Lung (tissue), 12 donors: ENCODE measurements around the gene SLC6A20. TPM values are rescaled to one million over a fixed set of nuclear protein-coding genes. Genes with fewer than 3 reads are reported as not detected.

ENCODE experiments used
- ATAC-seq: fragments of 200-7000 bp; cut with Tn5 transposase; one replicate; pipeline ENCODE4 v1.9.1; 2020; ENCODE audit warnings: moderate number of reproducible peaks; ENCODE audit not compliant: insufficient read depth, low FRiP score
- DNase-seq, 3 donors: peaks; one replicate each; pipeline ENCODE4 v3.0.0-alpha.2; 2013 to 2017
- H3K27ac ChIP-seq, 2 donors: one replicate each; pipeline ENCODE4 v1.5.1; 2013; ENCODE audit warnings: mild to moderate bottlenecking in 2 of 2, moderate library complexity in 2 of 2, control low read depth in 1 of 2, inconsistent platforms in 1 of 2, low read depth in 1 of 2, low read length in 1 of 2
- H3K27me3 ChIP-seq, 3 donors: one replicate each; pipeline ENCODE4 v1.5.1; 2013; ENCODE audit warnings: low read length in 2 of 3; ENCODE audit not compliant: control insufficient read depth in 3 of 3, insufficient read depth in 3 of 3
- H3K36me3 ChIP-seq, 4 donors: one replicate each; pipeline ENCODE4 v1.5.1; 2013; ENCODE audit warnings: low read length in 4 of 4, mild to moderate bottlenecking in 1 of 4, moderate library complexity in 1 of 4; ENCODE audit not compliant: control insufficient read depth in 4 of 4, insufficient read depth in 4 of 4
- H3K4me1 ChIP-seq, 5 donors: one replicate each; pipeline ENCODE4 v1.5.1; 2013; ENCODE audit warnings: low read length in 5 of 5, mild to moderate bottlenecking in 2 of 5, moderate library complexity in 1 of 5; ENCODE audit not compliant: control insufficient read depth in 5 of 5, insufficient read depth in 5 of 5
- H3K4me3 ChIP-seq: one replicate; pipeline ENCODE4 v1.5.1; 2013; ENCODE audit warnings: mild to moderate bottlenecking, control low read depth, moderate library complexity
- H3K9ac ChIP-seq, 2 donors: one replicate each; pipeline ENCODE4 v1.5.1; 2013; ENCODE audit warnings: low read length in 2 of 2, control low read depth in 1 of 2; ENCODE audit not compliant: insufficient read depth in 1 of 2
- H3K9me3 ChIP-seq, 4 donors: one replicate each; pipeline ENCODE4 v1.5.1; 2013; ENCODE audit warnings: low read length in 3 of 4, mild to moderate bottlenecking in 1 of 4, moderate library complexity in 1 of 4; ENCODE audit not compliant: control insufficient read depth in 4 of 4, insufficient read depth in 3 of 4
- CTCF ChIP-seq: IDR thresholded peaks from 2 replicates; pipeline ENCODE4 v1.5.1; 2012; ENCODE audit warnings: mild to moderate bottlenecking; ENCODE audit errors: control extremely low read depth, extremely low read depth
- WGBS, 2 donors: extraction: QIAGEN DNeasy Blood & Tissue Kit; methylation state at CpG; one replicate each; pipeline ENCODE4 v1.1.7; 2013; 5-methylcytosine and 5-hydroxymethylcytosine counted together
- polyA plus RNA-seq, 2 donors: library from polyadenylated mRNA; stranded (reverse); fragments of 200-250 nt; gene quantifications; one replicate each; pipeline ENCODE4 v1.2.1, GENCODE V29; 2013
- total RNA-seq, 2 donors: library from RNA; depleted of rRNA in 1 of 2; stranded (reverse); fragments of >200 nt in 1 of 2; gene quantifications; one replicate each; pipeline ENCODE4 v1.2.1, GENCODE V29; 2014 to 2021
- donor health status: control.
- donor health status: control.
- donor health status: Bipolar disorder and iron deficiency.
- donor health status: healthy.
- donor health status: DM: yes; HTN: yes; CAD: no.

The SLC6A20 gene
- total and polyA plus RNA-seq, 4 donors = 0.28 to 10.2 (median 1.8) TPM

GRCh38 chr3:45730409-45731154 is 65.8 kb downstream of the SLC6A20 start:
- no peak overlapping the region for H3K9ac ChIP-seq
- H3K4me3 ChIP-seq = no peak overlapping the region
- H3K27ac ChIP-seq = no peak overlapping the region
- peaks cover 11 to 22% (median 17%) of the 10 kb centered on the region in 4 donors for H3K36me3 ChIP-seq
- no peaks in the 10 kb centered on the region for H3K4me1 ChIP-seq
- no peak for TF ChIP-seq CTCF
- DNase-seq (no peak), ATAC-seq (no peak)
- WGBS, 2 donors = 93 to 94% methylated on average over 4 of the region's 4 CpGs
- H3K27me3 ChIP-seq = no peaks in the 10 kb centered on the region
- no peaks in the 10 kb centered on the region for H3K9me3 ChIP-seq

- ATAC-seq (no peak), DNase-seq (no peak)
- Histone ChIP-seq H3K4me3 (no peak overlapping the region), H3K27me3 (no peaks in the 10 kb centered on the region), H3K4me1 (no peaks in the 10 kb centered on the region), H3K27ac (no peak overlapping the region), H3K36me3 (peaks cover 9 to 22% (median 15%) of the 10 kb centered on the region in 4 donors), H3K9ac (no peak overlapping the region), H3K9me3 (no peaks in the 10 kb centered on the region)
- WGBS, 2 donors = 74 to 99% methylated on average over 2 of the region's 2 CpGs
- no peak for TF ChIP-seq CTCF
These were observed 66.7 kb downstream of the SLC6A20 start for GRCh38 chr3:45729614-45730013.

- Histone ChIP-seq H3K4me3 (no peak overlapping the region), H3K9me3 (no peaks in the 10 kb centered on the region), H3K36me3 (peaks cover 2 to 12% (median 8%) of the 10 kb centered on the region in 4 donors), H3K4me1 (peaks cover 0 to 15% (median 5%) of the 10 kb centered on the region in 5 donors), H3K9ac (no peak overlapping the region), H3K27ac (no peak overlapping the region), H3K27me3 (no peaks in the 10 kb centered on the region)
- TF ChIP-seq CTCF = no peak
- no peak for ATAC-seq
- DNase-seq = no peak
- 48 to 79% methylated on average over 3 of the region's 3 CpGs for WGBS, 2 donors
These were observed 71.4 kb downstream of the SLC6A20 start for GRCh38 chr3:45724911-45725310.
